LNCaP clone FGC (cell line): ENCODE data around the gene SLC8A1.

Experiments used
- DNase-seq: peaks from one replicate; pipeline ENCODE4 v3.0.0-alpha.2; 2011; ENCODE audit warnings: low read depth
- H3K4me3 ChIP-seq: 2 replicates; pipeline ENCODE4 v1.5.1; 2011; ENCODE audit warnings: mild to moderate bottlenecking, low read depth, low read length, control low read depth
- TF ChIP-seq, protein P1 (sequence below): IDR thresholded peaks from 2 replicates; pipeline ENCODE4 v1.5.1; 2012; ENCODE audit warnings: mild to moderate bottlenecking; ENCODE audit not compliant: control insufficient read depth, insufficient read depth; ENCODE audit errors: extremely low read depth

SLC8A1 gene

DNA sequence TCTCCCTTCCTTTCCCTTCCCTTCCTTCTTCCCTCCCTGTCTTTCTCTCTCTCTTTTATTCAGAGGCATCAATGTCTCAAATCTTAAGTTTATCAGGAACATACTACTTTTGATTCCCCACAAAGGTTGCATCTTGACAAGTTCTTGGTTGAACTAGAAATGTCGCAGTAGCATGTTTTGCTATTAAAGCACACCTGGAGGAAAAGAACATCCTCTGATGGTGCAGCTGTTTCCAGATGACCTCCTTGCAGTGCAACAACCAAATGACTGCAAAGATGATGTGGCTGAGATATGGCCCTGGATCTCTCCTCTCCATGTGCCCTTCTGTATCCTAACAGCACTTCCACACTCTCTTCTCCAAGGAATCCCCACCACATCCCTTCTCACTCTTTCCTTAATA is 127.2 kb downstream of the SLC8A1 start:
- H3K4me3 ChIP-seq = no peak overlapping the region
- TF ChIP-seq, protein P1, sequence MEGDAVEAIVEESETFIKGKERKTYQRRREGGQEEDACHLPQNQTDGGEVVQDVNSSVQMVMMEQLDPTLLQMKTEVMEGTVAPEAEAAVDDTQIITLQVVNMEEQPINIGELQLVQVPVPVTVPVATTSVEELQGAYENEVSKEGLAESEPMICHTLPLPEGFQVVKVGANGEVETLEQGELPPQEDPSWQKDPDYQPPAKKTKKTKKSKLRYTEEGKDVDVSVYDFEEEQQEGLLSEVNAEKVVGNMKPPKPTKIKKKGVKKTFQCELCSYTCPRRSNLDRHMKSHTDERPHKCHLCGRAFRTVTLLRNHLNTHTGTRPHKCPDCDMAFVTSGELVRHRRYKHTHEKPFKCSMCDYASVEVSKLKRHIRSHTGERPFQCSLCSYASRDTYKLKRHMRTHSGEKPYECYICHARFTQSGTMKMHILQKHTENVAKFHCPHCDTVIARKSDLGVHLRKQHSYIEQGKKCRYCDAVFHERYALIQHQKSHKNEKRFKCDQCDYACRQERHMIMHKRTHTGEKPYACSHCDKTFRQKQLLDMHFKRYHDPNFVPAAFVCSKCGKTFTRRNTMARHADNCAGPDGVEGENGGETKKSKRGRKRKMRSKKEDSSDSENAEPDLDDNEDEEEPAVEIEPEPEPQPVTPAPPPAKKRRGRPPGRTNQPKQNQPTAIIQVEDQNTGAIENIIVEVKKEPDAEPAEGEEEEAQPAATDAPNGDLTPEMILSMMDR = no peak
- no peak for DNase-seq

DNA sequence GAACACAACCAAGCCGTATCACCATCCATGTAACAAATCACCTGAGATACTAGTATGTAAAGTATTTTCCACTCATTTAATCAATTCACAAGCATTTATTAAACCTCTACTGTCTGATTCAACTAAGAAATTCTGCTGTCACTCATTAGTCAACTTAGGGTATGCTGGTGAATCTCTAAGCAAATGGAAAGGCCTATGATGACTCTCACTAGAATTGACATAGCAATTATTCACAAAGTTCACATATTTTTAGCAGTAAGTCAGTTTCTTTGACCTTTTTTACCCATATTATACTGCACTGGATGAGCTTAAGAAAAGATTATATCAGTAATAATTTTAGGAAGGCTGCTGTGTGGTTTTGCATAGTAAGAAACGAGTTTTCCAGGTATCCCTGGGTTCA is 130.1 kb downstream of the SLC8A1 start:
- DNase-seq = no peak
- TF ChIP-seq, protein P1 = no peak
- H3K4me3 ChIP-seq = no peak overlapping the region

DNA sequence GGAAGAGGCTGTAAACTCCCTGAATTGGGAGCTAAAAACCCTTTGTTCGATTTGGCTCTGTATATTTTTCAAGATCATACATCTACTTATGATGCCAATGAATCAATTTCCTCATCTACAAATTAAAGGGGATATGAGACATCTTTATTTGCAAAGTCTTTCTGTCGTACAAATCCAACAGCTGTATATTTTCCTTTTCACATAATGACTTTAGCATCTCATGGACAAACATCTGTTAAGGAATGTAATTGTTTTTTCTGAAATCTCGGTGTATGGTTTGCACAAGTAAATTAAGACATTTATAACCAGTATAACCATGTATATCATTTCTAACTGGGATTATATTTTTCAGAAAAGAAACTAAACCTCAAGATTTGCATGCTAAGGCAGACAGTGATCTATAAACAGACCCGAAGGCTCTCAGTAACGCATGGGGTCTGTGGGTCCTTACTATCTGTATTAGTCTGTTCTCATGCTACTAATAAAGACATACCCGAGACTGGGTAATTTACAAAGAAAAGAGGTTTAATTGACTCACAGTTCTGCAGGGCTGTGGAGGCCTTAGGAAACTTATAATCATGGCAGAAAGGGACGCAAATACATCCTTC is 130.8 kb downstream of the SLC8A1 start:
- H3K4me3 ChIP-seq = no peak overlapping the region

DNA sequence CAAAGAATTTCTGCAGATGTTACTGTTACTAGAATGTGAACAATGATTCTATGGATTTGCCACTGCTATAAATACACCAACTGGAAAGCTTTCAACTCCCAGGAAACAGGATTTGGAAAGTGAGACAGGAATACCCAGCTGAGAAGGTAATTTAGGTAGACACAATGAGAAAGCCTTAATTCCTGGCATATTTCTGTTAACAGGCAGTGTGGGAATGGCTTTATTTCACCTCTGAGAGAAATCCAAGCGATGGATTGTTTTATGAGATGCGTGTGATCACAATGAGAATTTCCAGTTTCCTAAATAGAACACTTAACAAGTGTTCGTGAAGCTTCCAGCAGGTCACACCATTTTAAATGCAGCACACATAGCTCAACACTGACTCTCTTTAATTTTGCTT is 133.0 kb downstream of the SLC8A1 start:
- TF ChIP-seq, protein P1 = no peak
- H3K4me3 ChIP-seq = no peak overlapping the region
- DNase-seq = no peak

More for the DNA sequence above, 130.8 kb downstream of the SLC8A1 start:
- TF ChIP-seq, protein P1 = no peak
- DNase-seq = no peak

DNA sequence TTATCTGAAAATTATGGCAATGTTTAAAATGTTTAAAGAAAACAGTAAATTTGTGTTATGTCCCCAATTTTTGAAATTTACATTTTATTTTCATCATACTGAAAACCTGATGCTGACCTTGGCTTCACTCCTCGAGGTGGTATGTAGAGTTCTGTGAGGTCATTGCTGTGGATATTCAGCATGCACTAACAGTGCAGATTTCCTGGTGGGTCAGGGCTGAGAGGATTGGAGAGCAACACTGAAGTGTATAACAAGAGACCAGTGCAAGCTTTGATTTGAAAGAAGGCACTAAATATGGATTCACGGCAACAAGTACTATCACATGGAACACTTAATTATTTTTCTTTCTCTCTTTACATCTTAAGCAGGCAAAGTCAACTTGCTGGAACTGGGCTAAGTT is 134.1 kb downstream of the SLC8A1 start:
- no peak for DNase-seq
- no peak overlapping the region for H3K4me3 ChIP-seq
- TF ChIP-seq, protein P1 = no peak

DNA sequence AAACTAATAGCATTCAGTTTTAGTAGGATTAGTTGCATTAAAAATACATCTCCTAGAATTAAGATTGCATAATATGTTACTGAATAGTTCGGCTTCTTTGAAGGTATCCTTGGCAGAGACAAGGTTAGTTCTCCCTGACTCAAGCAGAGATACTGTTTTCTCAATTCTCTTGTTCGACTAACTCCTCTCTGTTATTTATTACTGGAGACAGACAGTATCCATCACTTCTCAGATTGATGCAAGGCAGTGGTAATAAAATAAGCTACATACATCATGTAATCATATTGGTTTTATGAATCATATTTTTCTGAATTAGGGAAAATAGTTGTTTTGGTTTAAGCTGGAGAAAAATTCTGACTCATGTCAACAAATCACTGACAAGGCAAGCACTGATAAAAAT is 134.8 kb downstream of the SLC8A1 start:
- H3K4me3 ChIP-seq = no peak overlapping the region
- no peak for DNase-seq
- TF ChIP-seq, protein P1 = no peak

DNA sequence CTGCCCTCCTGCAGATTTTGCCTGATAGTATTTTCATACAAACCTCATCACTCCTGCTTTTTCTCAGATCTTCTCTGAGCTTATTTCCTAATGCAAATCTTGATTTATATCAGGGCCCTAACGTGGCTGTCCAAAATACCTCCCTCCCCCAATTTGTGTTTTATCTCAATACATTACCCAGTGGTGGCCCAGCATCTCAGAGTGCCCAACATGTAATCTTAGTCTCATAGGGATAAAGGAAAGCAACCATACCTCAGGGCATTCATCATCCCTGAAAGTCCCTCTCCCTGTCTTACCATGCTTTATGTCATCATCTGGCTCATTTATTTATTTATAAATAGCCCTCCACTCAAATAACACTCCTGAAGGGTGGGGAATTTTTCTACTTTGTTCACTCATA is 135.3 kb downstream of the SLC8A1 start:
- no peak for DNase-seq
- H3K4me3 ChIP-seq = no peak overlapping the region
- TF ChIP-seq, protein P1 = no peak
